Lower leg skin (tissue), 4 donors: ENCODE data around the gene FAM83E. TPM values are rescaled to one million over a fixed set of nuclear protein-coding genes. Genes with fewer than 3 reads are reported as not detected.

ENCODE experiments used
- DNase-seq, 2 donors: peaks; one replicate each; pipeline ENCODE4 v3.0.0-alpha.2; 2019; ENCODE audit warnings: low spot score in 2 of 2
- H3K4me3 ChIP-seq: fragments of 200-600 bp; sonication (generic); 2 replicates; pipeline ENCODE4 v1.5.1; 2017; ENCODE audit warnings: mild to moderate bottlenecking, low read depth; ENCODE audit not compliant: poor library complexity, severe bottlenecking
- CTCF ChIP-seq, 3 donors: fragments of 450-650 bp; IDR thresholded peaks; one replicate each; pipeline ENCODE4 v1.5.1; 2016; ENCODE audit warnings: antibody characterized with exemption in 3 of 3, mild to moderate bottlenecking in 3 of 3, moderate library complexity in 2 of 3
- POLR2A ChIP-seq, 2 donors: fragments of 450-650 bp; IDR thresholded peaks; one replicate each; pipeline ENCODE4 v1.6.1; 2016 to 2017; ENCODE audit warnings: antibody characterized with exemption in 2 of 2, mild to moderate bottlenecking in 1 of 2, moderate library complexity in 1 of 2
- WGBS, 2 donors: methylation state at CpG; one replicate each; pipeline ENCODE4 v1.1.5; 2018; 5-methylcytosine and 5-hydroxymethylcytosine counted together
- intact Hi-C: fragments of 100-400 bp; cut with DNase I; formaldehyde crosslinking; loops from one replicate; pipeline ENCODE4 v1.15.0; 2023; ENCODE audit warnings: low total_unique reads
- total RNA-seq, 4 donors: library from RNA; depleted of rRNA; stranded (reverse); fragments of >200 nt; gene quantifications; one replicate each; pipeline ENCODE4 v1.1.0, GENCODE V29; 2016

Gene FAM83E
- total RNA-seq, 4 donors from 2014 or later: 0.53 to 8.2 (median 3.8) TPM

- TF ChIP-seq POLR2A (IDR thresholded peaks at IDR 0.05) (no peak), CTCF (IDR thresholded peaks at IDR 0.05) (no peak)
- intact Hi-C loops: no loop called here
- 23 to 51% methylated on average over 41 to 46 of the region's 47 CpGs for WGBS, 2 donors
- peak in 1 of 2 donors; percentile 96 for DNase-seq
- no peak overlapping the region for H3K4me3 ChIP-seq
These were observed 15.6 kb upstream of the FAM83E start for GRCh38 chr19:48630296-48631063.

GRCh38 chr19:48629599-48630295, 14.9 kb upstream of the FAM83E start:
- intact Hi-C loops: no loop called here
- H3K4me3 ChIP-seq: no peak overlapping the region
- WGBS, 2 donors: 46 to 61% methylated on average over 30 to 35 of the region's 48 CpGs
- no peak for DNase-seq
- TF ChIP-seq POLR2A (IDR thresholded peaks at IDR 0.05) (no peak), CTCF (IDR thresholded peaks at IDR 0.05) (no peak)

GRCh38 chr19:48629297-48629598, 14.4 kb upstream of the FAM83E start:
- WGBS, 2 donors: 92 to 94% methylated on average over 21 to 22 of the region's 22 CpGs

GRCh38 chr19:48628486-48629296, 13.8 kb upstream of the FAM83E start:
- DNase-seq: no peak
- TF ChIP-seq CTCF (IDR thresholded peaks at IDR 0.05) (no peak), POLR2A (IDR thresholded peaks at IDR 0.05) (no peak)
- 76 to 79% methylated on average over 34 of the region's 34 CpGs for whole genome bisulfite sequencing, 2 donors
- intact Hi-C loops: no loop called here
- H3K4me3 ChIP-seq: no peak overlapping the region

More at GRCh38 chr19:48629297-48629598, 14.4 kb upstream of the FAM83E start:
- DNase-seq: no peak
- H3K4me3 ChIP-seq: no peak overlapping the region
- TF ChIP-seq POLR2A (IDR thresholded peaks at IDR 0.05): no peak
- no peak for TF ChIP-seq CTCF (IDR thresholded peaks at IDR 0.05)
- intact Hi-C loops: no loop called here

- no peak for DNase-seq
- H3K4me3 ChIP-seq: no peak overlapping the region
- intact Hi-C loops: no loop called here
- no peak for TF ChIP-seq POLR2A (IDR thresholded peaks at IDR 0.05)
- no peak for TF ChIP-seq CTCF (IDR thresholded peaks at IDR 0.05)
- 75 to 81% methylated on average over 11 to 17 of the region's 17 CpGs for WGBS, 2 donors
These were observed 13.0 kb upstream of the FAM83E start for GRCh38 chr19:48627865-48628314.
